NCI-H2029 treated with DMSO at 0.1 percent for 48 hours (cell line): Measurements from ENCODE around the gene KIDINS220.
"Not testable (repeated sequence)": the region's sequence is repeated elsewhere in the genome, so short reads cannot be mapped to it uniquely, and the experiment has no call there.

ENCODE experiments used
- DNase-seq: peaks from one replicate; lab custom pipeline; 2025; lab: John Stamatoyannopoulos, UW

KIDINS220 gene

DNA sequence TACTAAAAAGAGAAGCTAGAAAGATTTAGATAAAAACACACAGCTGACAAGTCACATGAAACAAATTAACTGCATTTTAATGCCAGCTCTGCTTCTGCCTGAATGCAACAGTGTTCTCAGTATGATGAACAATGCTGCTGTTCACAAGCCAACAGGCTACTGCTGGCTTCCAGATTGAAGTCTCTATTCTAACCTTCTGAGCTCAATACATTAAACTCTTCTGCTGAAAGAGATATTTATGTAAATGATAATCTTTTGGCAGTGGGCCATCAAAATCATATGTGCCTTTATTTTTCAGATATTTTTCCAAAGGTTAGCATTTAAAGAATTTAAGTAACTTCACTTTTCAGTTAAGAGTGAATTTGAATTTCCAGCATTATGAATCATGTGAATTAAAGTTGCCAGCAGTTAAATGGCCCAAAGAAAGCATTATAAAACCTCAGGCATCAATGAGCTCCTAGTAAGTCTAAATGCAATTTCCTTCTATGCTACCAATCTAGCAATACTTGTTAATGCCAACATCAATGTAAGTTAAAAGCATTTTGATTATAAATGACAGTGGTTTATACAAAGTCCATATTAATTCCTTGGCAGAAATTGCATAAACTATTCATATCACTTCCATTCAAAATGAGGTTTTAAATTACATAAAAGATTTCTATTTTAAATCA, 83.2 kb downstream of the KIDINS220 start:
- no peak for DNase-seq

DNA sequence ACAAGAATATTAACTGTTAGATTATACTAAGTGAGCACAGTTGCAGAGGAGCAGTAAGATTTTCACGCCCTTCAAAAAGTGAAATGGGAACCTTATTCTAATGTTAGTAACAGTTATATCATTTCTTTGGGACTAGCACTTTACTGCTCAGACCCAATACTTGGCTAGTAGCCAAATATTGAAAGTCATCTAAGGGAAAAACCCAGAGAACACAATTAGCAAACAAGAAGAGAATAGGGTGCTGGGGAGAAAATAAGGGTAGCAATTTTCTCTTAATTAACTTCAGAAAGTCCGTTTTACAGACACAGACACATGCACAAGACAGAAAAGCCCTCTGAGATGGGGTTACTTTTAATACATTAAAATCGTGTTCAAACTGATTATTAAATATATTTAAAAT, 83.8 kb downstream of the KIDINS220 start:
- no peak for DNase-seq

DNA sequence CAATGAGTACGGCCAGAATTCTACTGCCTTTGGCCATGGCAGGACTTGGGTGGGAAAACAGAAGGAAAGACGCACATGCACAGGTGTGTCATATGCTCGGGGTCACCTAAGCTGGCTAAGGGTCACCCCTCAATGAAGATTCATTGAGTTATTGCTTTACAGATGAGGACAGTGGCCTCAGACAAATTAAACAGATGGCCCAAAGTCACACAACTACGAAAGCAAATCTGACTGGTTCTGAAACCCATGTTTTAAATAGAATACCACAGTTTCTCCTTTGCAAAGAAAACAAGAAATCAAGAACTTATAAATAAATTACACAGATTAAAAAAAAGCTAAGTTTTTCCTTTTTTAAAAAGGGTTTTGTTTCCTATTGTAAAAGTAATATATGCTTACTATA, 85.0 kb downstream of the KIDINS220 start:
- no peak for DNase-seq

DNA sequence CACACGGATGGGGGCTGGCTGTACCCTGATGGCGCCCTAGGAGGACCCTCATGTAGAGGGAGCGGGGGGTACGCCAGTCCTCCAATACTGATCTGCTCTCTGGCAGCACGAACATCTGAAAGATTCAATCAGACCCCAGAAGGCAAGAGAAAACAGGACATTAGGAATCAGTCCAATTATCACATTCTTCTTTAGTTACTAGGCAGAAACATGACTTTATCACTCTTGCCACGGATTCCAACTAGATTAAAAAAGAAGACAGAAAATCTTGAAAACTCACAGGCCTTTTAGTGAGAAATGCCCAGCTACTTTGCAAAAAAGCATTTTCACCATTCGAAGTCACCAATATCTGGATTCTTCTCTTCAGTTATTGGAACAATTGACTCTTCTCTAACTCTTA, 87.2 kb downstream of the KIDINS220 start:
- DNase-seq, result no peak

DNA sequence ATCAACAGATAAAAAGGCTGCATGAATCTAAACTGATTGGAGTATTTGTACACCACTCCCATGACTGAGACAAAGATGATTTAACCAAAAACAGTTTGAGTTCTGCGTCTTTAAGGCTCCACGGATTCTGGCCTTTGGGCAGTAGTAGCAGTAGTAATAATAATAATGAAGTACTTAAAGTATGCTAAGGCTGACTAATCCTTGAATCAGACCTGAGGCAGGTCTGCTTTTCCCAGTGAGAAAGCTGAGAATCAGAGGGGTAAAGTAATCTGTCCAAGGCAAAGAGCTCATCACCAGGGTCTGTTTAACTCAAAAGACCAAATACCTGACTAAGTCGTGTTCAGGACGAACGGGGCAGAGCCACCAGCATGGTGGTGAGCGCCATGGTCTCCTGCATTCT, 94.2 kb downstream of the KIDINS220 start:
- no peak for DNase-seq

DNA sequence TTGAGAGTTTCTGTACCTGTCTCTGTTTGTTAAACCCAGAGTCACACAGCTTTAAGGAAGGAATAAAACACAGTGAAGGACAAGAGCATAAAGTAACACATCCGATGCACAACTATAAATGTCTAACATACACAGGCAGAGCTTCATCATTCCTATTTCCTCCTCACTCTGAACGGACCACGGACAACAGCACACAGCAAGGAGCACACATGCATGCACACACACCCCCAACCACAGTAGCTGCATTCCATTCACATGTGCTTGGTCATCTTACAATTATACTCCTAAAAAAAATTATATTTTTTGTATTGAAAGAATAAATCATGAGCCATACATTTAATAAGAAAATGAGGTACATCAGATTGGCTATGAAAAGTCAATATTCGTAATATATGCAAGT, 97.3 kb downstream of the KIDINS220 start:
- no peak for DNase-seq

DNA sequence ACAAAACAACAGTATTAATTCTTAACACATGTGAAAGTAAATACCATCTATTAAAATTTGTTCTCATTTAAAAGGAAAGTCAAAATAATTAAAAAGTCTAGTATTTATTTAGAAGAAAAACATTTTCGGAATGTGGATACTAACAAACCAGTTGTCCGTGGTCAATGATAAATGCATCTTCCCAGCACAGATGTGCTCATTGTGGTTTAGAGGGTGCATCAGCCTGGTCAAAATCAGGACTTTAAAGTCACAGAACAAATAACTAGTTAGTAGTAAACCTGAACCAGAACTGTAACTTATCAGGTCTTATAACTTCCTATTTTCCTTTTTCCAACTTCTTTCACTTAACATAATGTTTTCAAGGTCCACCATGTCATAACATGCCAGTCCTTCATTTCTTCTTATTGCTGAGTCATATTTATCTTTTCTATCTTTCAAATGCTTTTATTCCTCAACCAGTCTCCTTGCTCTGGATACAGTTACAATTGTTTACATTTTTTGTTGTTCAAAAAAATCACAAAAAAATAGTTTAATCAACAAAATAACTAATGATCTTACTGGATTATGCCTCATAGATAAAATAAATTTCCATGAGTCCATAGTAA, 99.7 kb downstream of the KIDINS220 start:
- no peak for DNase-seq

DNA sequence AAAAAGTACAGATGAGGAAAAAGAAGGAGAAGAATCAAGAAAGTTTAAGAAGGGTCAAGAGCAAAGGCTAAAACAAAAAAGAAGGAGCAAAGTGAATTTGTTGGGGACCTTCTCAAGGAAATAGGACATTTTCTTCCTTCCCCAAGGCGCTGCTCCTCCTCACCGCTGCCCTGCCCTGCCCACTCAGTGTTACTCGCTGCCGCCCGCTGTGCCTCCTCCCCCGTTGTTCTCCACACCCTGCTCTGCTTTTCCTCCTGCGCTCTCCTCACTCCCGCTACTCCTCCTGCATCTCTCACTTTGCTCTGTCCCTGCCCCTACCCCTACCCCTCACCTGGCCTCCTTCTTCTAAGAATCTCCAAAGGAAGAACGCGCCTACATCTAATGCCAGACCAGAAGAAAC, 104.8 kb downstream of the KIDINS220 start:
- no peak for DNase-seq

DNA sequence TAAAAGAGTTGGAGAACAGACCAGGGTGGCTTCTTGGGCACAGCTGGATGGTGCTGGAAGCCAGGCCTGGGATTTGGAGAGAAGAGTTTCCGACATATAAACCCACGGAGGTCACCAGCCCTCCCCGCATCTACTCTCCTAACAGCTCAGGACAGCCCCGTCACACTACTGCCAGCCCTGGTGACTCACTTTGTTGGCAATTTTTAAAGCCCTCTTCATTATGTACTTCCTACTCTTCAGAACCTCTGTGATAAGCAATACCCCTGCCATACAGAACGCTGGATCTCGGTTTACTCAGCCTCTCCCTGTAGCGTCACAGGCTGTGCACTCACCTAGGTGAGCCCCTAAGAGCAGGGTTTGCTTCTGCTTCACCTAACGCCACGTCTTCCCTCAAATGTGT, 107.5 kb downstream of the KIDINS220 start:
- DNase-seq, result no peak

DNA sequence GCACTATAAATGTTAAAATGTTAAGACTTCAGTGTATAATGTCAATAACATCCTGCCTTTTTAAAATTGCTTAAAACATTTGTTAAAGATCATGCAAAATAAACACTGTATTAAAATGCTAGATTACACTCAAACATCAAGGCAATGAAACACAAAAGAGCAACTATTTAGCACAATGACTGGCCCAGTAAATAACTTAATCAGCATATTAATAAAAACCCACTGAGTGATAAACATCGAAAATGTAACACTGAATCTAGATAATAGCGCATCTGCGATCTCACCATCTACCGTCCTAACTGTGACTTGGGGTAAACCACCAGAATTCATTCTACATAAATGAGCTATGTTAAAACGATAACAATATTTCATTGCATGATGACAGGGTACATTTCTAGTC, 108.3 kb downstream of the KIDINS220 start:
- not testable (repeated sequence) for DNase-seq

DNA sequence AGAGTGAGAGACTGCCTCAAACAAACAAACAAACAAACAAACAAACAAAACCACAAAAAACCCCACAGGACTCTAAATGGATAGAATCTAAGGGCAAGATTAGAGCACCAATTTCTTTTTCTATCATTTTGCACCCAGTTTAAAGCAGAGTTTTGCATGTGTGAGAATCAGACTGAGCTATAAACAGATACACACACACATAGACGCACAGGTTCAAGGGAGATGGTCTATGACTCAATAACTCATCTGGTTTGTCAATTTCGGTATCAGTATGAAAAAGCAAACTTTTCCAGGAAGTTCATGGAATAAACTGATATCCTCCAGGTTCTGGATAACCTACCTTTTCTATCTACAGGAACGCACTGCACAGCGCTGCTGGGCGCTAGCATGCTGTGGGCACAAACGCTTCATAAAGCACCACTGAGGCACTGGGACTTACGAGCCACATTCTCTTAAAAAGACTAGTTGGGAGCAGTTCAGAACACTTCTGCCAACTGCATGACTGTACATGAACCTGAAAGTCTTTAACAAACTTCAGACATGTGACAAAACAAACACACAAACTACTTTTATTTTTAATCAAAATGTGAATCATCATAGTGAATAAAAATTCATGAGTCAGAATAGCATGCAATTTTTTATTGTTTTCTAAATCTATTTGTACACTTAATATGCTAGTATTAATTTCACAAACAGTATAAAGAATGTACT, 109.0 kb downstream of the KIDINS220 start:
- no peak for DNase-seq

DNA sequence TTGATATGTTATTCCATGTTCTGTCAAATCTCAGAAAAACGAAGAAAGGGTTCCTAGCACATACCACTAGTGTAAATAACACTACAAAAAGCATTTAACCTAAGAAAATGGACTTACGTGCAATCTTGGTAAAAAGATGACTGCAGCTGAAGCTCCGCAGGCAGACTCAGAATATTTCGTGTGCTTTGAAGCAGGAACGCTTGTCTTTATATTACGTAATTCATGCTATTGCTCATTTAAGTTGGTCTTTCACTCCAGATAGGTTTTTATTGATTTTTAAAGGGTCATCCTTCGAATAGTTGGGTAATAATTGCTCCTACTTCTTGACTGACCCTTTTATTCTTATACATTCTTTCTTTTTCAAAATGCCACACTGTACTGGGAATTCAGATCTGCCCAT, 111.6 kb downstream of the KIDINS220 start:
- no peak for DNase-seq

DNA sequence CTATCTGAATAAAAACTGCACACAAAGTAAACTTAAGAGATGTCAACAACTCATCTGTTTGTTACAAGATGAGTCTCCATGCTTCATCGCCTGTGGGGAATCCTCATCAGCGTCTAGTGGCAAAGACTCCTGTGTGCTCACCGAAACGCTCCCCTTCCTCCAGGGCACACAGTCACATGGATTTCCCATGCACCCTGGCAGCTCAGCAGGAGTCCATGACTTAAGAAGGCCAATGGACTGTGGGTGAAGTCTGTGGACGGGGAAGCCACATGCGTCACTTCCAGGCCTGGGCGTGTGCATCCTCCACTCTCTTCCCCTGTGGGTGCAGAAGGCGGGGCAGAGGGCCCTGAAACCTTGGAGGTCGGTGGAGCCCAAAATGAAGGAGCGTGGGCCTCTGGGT, 114.4 kb downstream of the KIDINS220 start:
- no peak for DNase-seq

DNA sequence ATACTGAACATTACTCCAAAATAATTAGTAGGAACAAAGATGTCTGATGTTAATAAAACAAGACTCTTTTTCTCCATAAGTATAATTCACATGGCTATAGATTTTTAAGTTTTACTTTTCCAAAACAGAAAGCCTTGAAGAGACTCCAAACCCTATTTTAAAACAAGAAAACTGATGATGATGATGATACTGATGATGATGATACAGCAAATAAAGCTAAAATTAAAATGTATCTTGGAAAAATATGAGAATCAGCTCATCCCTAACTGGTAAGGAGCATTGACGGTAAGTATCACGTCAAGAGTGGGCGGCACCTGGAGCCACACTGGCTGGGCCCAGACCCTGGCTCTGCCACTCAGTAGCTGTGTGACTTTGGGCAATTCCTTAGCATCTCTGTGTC, 116.0 kb downstream of the KIDINS220 start:
- DNase-seq, result no peak

DNA sequence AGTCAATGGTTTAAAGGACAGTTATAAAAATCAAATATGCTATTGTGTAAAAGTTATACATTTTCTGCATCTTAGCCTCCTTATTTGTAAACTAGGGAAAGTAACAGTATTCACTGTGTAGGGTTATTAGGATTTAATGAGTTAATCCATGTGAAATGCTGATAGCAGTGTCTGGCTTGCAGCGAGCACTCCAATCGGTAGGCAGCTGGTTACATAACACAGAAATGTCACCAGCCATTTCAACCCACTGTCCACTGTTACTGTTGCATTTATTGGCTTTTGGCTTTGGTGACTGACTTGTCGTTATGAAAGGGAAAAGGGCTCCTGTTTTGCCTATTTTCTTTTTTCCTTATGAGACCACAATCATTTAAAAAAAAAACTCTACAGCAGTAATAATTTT, 116.7 kb downstream of the KIDINS220 start:
- no peak for DNase-seq

DNA sequence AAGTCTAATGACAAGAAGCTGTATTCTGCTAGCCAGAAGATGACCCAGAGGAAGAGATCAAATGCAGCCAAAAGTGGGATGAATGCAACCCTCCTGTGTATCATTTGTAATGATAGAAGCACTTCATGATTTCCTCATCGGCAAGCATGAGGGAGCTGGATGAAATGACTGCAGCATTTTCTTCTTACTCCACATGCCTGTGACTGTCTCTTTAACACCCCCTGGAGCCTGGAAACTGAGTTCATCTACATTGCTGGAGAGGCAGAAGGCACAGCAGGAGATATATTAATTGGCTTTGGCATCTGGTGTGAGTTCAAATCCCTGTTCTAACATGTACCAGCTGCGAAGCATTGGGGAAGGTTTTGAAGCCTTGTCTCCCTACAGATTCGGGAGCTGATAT, 117.9 kb downstream of the KIDINS220 start:
- no peak for DNase-seq

DNA sequence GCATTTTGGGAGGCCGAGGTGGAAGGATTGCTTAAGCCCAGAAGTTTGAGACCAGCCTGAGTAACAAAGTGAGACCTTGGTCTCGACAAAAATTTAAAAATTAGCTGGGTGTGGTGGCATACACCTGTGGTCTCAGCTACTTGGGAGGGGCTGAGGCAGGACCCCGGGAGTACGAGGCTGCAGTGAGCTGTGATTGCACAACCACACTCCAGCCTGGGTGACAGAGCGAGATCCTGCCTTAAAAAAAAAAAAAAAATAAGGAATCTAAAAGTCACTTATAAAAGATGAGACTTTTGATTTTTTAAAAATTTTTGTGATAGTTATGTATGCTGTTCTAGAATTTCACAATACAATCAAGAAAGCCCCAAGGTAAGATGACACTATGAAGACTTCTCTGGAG, 122.4 kb downstream of the KIDINS220 start:
- no peak for DNase-seq

DNA sequence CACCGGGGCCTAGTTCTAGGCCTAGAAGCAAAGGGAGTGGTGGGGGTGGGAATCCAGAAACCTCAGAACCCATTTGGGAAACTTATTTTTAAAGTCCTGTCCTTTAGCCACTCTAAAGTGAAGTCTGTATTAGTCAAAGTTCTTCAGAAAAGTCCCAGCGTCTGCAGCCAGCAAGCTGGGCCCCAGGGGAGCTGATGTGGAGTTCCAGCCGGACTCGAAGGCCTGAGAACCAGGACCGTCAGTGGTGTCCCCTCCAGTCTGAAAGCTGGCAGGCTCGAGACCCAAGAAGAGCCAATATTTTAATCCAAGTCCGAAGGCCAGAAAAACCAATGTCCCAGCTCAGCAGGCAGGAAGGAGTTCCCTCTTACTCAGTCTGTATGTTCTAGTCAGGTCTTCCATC, 123.1 kb downstream of the KIDINS220 start:
- DNase-seq, result no peak

DNA sequence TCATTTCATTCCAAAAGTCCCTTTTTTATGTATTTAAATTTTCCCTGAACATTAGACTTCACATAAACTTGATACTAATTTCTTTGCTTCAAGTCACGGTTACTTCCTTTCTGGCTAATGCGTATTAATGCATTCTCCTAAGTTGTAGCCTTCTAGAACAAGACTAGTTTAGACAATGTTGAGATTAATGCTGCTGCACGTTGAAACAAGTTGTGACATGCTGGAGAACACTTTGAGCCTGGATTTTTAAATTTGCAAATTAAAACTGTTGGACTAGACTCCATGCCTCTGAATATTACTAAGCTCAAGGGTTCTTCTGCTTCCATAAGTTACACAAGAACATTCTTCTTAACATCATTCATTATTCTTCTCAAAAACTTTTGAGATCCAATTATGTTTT, 126.5 kb downstream of the KIDINS220 start:
- DNase-seq, result no peak

DNA sequence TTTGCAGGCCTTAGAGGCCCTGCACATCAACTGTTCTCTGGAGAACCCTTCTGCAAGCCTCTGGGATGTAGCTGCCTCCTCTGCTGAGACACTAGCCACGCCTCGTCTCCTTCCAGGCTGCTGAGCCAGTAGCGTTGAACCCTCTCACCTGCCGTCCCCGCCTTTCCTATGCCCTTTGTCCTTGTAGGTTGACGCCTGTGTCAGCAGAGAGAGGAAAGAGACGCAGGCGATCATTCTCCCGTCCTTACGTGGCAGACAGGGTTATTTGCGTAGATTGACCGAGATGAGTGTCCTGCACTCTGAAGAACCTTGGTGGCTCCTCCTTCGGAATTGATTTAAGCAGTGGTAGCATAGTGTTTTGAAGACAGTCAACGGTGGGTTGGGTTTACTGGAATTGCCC, 127.8 kb downstream of the KIDINS220 start:
- DNase-seq, result no peak

DNA sequence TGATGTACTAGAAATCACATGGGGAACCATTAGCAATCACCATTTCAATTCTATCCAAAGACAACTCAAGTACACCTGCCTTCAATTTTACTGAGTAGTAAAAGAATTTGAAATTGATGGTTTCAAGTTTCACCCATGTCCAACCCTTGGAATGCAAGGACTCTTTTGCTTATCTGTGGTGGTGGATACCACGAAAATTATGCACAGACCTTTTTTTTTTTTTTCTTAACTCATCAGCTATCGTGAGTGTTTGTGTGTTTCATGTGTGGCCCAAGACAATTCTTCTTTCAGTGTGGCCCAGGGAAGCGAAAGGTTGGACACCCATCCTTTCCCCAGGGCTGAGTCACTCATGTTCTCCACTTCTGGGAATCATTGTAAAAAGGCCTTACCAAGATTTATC, 132.5 kb downstream of the KIDINS220 start:
- no peak for DNase-seq

DNA sequence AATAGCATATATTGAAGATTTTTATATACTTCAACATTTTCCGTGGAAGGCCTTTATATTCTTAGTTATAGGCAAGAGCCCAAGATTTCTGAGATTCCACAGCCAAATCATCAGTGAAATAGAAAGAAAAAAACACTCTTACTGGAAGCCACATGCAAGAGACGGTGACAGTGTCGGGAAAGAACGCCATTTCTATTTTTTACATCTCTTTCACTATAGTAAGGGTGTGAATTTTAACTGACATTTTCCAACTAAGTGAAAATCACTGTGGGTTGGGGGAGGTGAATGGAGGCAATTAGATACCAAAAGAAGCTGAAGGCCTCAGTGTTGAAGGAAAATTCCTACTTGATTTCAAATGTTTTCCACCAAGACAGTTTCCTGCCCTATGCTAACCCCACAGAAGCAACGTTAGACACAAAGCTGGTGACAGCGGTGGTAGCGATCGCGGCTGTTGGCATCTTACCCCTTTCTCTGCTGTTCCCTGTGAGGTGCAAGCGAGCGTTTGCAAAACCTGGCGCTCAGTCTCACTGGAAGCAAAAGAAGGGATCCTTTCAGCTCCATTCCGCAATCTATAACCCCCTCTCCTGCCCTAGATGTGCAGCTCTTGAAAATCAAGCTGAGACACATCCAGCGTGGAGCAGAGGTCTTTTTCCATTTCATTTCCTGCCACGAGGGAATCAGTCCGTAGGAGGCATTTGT, 135.6 kb downstream of the KIDINS220 start:
- no peak for DNase-seq

DNA sequence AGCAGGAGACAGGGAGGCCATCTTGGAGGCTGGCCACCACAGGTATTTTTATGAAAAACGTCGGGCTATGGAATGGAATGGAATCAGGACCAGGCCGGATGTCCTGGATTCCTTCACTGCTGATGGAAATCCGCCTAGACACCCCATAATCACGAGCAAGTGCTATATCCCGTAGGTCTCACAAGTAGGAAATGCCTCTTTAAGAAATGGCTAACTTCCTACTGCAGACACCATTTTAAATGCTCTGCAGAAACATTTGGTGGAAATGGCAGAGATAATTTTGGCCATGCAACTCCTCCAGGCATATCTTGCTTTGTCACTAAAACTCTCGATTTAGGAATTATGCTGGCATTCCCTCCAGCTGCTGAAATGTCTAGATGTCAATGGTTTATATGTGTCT, 137.6 kb downstream of the KIDINS220 start:
- DNase-seq, result no peak
